HUES6 (cell line): ENCODE results near the gene TSHR.
A peak's percentile ranks its signal among the peaks of the same experiment; 100 is the strongest.
"Not testable (repeated sequence)": the region's sequence is repeated elsewhere in the genome, so short reads cannot be mapped to it uniquely, and the experiment has no call there.

Source experiments
- H3K27ac ChIP-seq: 2 replicates; pipeline ENCODE4 v1.7.0; 2013; ENCODE audit warnings: low read depth, mild to moderate bottlenecking, low read length, inconsistent platforms
- H3K27me3 ChIP-seq: 2 replicates; pipeline ENCODE4 v1.6.1; 2013; ENCODE audit warnings: low read length; ENCODE audit not compliant: control insufficient read depth, insufficient read depth
- H3K36me3 ChIP-seq: 2 replicates; pipeline ENCODE4 v1.6.1; 2013; ENCODE audit warnings: low read length; ENCODE audit not compliant: control insufficient read depth, insufficient read depth
- H3K4me1 ChIP-seq: 2 replicates; pipeline ENCODE4 v1.6.1; 2013; ENCODE audit warnings: low read length; ENCODE audit not compliant: control insufficient read depth, insufficient read depth
- H3K4me3 ChIP-seq: 2 replicates; pipeline ENCODE4 v1.5.1; 2013; ENCODE audit warnings: low read depth, low read length
- H3K9ac ChIP-seq: one replicate; pipeline ENCODE4 v1.6.1; 2013; ENCODE audit warnings: mild to moderate bottlenecking, low read length
- H3K9me3 ChIP-seq: 2 replicates; pipeline ENCODE4 v1.6.1; 2013; ENCODE audit warnings: low read depth, low read length; ENCODE audit not compliant: control insufficient read depth, insufficient read depth

Gene TSHR

DNA sequence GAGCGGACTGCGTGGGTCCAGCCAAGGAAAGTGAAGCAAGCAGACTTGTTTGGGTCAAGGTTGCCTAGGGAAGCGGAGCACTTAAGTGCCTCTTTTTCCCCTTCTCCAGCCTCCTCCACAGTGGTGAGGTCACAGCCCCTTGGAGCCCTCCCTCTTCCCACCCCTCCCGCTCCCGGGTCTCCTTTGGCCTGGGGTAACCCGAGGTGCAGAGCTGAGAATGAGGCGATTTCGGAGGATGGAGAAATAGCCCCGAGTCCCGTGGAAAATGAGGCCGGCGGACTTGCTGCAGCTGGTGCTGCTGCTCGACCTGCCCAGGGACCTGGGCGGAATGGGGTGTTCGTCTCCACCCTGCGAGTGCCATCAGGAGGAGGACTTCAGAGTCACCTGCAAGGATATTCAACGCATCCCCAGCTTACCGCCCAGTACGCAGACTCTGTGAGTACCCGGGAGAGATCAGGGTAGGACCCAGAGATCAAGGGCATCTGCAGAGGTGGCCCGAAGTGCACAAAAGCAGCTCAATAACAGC, at the start of gene TSHR:
TSHR (plus strand) TSS at position 206 of the 526 bp plus-strand sequence; CDS start at position 266, 60 bp downstream.
- Histone ChIP-seq H3K4me1 (peaks cover 7% of the 10 kb centered on the region), H3K27ac (no peak within 1 kb of the TSS)

DNA sequence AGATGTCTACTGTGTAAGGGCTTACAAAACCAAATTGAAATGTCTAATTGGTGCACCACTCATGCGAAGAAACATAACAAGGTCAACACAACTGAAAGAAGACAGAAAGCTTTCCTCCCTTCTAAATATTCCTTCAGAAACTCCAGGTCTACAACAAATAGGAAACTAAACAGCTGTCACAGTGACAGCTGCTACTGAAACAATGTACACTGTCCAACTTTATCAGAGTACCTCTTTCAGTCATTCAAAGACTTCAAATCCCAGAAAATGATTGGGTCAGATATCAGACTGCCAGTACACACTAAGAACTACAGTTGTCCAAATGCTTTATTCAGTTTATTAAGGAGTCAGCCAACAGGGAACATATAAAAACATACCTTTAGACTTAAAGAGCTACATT, 49.1 kb upstream of the TSHR start:
- no peaks in the 10 kb centered on the region for H3K36me3 ChIP-seq
- no peak overlapping the region for H3K9ac ChIP-seq
- no peaks in the 10 kb centered on the region for H3K9me3 ChIP-seq
- no peaks in the 10 kb centered on the region for H3K4me1 ChIP-seq
- no peaks in the 10 kb centered on the region for H3K27me3 ChIP-seq
- no peak overlapping the region for H3K27ac ChIP-seq
- no peak overlapping the region for H3K4me3 ChIP-seq

More for the DNA sequence above, at the start of gene TSHR:
- peaks cover 27% of the 10 kb centered on the region for H3K27me3 ChIP-seq
- H3K9ac ChIP-seq: no peak within 1 kb of the TSS
- H3K9me3 ChIP-seq: no peaks in the 10 kb centered on the region
- no peaks in the 10 kb centered on the region for H3K36me3 ChIP-seq
- H3K4me3 ChIP-seq: peak within 1 kb of the TSS; percentile 59

DNA sequence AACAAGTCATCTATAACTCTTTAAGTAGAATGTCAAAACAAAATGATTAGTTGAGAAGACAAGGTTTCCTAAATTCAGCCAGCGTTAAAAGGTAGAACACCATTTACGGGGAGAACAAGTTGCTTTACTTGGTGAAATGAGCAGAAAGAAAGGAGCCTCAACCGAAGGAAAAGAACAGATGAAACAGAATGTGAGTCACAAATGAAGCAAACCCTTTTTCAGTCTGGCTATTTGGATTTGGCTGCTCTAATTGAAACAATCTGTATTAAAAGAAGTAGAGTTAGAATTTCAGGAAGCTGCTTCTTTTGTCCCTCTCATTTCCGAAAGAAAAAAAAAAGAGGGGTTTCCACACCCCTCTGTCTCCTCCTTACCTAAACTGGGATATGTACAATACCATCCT, 48.5 kb upstream of the TSHR start:
- no peaks in the 10 kb centered on the region for H3K27me3 ChIP-seq
- no peaks in the 10 kb centered on the region for H3K9me3 ChIP-seq
- no peak overlapping the region for H3K9ac ChIP-seq
- no peaks in the 10 kb centered on the region for H3K36me3 ChIP-seq
- no peaks in the 10 kb centered on the region for H3K4me1 ChIP-seq
- H3K4me3 ChIP-seq: no peak overlapping the region
- H3K27ac ChIP-seq: no peak overlapping the region

DNA sequence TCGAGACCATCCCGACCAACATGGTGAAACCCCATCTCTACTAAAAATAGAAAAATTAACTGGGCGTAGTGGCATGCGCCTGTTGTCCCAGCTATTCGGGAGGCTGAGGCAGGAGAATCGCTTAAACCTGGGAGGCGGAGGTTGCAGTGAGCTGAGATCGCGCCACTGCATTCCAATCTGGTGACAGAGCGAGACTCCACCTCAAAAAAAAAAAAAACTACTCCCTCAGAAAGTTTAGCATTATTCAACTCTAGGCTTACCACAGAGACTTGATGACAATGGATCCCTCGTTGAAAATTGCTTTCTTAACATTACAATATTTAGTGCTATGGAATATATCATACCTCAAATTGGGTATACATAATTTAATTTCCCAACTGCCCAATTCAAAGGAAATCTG, 43.4 kb upstream of the TSHR start:
- H3K9ac ChIP-seq, H3K27ac ChIP-seq, H3K4me1 ChIP-seq, H3K27me3 ChIP-seq, H3K36me3 ChIP-seq, H3K4me3 ChIP-seq, H3K9me3 ChIP-seq: not testable (repeated sequence)

DNA sequence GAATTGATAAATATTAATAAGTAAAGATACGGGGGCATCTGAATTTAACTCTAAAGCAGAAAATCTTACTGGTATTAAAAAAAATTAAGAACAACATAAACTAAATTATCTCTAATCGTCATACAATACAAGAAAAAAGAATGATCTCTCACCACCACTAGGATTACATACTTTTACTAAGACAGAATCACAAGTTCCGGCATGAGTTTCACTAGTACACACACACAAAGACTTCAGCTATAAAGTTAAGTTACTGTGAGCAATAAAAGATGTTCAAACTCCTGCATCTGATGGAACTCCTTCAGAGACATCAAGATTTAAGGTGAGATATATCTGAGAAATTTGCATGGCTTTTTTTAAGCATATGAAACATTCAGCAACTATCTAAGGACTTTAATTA, 35.8 kb upstream of the TSHR start:
- Histone ChIP-seq H3K4me3 (no peak overlapping the region), H3K36me3 (peaks cover 7% of the 10 kb centered on the region; the same call in 1 of the 2 replicates), H3K27me3 (no peaks in the 10 kb centered on the region), H3K9me3 (no peaks in the 10 kb centered on the region), H3K9ac (no peak overlapping the region), H3K4me1 (peaks cover 7% of the 10 kb centered on the region; the same call in 1 of the 2 replicates), H3K27ac (no peak overlapping the region)

DNA sequence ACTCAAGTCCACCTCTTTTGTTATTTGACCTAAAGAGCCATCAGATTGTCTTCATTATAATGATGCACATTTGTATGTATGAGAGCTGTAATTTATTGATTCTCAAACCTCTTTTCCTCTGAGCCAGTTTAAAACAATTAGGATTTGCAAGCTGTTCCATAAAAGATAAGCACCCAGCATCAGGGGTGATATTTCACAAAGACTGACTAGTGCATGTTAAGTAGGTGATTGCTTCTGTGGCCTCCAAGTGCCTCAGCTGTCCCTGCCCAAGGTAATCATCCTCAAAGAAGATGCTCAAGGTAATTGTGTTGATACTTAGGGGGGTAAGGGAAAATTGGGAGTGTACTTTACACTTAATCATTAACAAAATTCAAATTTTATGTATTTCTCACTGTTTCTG, 32.1 kb upstream of the TSHR start:
- no peak overlapping the region for H3K9ac ChIP-seq
- no peak overlapping the region for H3K27ac ChIP-seq
- peaks cover 7% of the 10 kb centered on the region; the same call in 1 of the 2 replicates for H3K4me1 ChIP-seq
- no peaks in the 10 kb centered on the region for H3K36me3 ChIP-seq
- H3K9me3 ChIP-seq: no peaks in the 10 kb centered on the region
- no peak overlapping the region for H3K4me3 ChIP-seq
- H3K27me3 ChIP-seq: no peaks in the 10 kb centered on the region

DNA sequence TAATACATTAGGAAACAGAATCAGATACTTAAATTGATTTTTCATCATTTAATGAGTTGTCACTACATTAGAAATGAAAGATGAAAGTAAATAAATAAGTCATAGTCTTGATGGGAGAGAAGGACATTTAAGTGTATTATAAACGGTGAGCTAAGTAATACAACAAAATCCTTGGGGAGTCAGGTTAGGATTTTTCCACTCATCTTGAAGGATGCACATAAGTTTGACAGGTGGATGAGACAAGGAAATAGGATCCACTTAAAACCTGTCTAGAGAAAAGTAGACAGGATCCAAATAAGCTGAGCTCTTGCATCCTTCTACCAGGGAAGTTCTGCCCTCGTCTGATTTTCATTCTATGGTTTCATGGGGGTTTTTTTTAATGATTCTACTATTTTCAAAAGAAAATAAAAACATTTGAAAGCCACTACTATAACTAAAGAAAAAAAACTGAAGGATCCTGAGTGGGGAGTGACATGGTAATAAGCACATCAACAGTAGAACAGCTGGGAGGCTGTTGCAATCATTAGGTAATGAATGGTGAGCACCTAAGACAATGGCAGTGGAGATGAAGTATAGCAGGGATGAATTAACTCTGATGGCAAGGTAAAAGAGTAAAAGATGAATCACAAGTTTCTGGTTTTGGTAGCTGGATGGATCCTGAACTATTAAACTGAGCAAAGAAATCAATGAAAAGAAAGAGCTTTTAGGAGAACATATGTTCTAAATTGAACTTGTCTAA, 30.9 kb upstream of the TSHR start:
- H3K4me1 ChIP-seq: peaks cover 7% of the 10 kb centered on the region; the same call in 1 of the 2 replicates
- no peaks in the 10 kb centered on the region for H3K9me3 ChIP-seq
- H3K9ac ChIP-seq: no peak overlapping the region
- no peak overlapping the region for H3K4me3 ChIP-seq
- no peaks in the 10 kb centered on the region for H3K27me3 ChIP-seq
- no peaks in the 10 kb centered on the region for H3K36me3 ChIP-seq
- no peak overlapping the region for H3K27ac ChIP-seq

DNA sequence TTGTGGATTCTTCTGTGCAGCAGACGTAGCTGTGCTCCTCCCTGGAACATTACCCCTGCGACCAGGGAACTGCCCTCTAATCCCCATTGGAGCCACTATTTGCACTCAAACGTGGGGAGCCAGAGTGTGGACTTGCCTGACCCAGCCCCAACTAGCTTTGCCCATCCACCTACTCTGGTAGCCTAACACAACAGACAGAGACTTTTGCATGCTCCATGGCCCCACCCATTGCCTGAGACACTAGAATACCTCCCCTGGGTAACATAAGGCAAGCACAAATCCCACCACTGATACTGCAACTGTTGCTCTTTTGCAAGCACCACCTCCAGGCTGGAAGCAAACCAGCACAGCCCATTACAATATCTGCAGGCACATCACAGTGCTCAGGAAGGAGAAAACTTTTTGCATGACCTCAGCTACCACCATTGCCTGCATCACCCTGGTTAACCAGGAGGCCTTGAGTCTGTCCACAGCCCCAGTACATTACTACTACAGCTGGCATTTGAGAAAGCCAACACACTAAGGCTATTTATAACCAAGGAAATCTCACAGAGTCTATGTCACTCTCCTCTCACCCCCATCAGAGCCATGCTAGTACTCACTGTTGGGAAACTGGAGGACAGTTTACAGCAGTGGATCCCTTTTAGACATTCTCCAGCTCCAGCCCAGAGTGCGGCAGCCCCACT, 28.9 kb upstream of the TSHR start:
- no peaks in the 10 kb centered on the region for H3K9me3 ChIP-seq
- no peak overlapping the region for H3K4me3 ChIP-seq
- no peak overlapping the region for H3K27ac ChIP-seq
- peaks cover 7% of the 10 kb centered on the region; the same call in 1 of the 2 replicates for H3K4me1 ChIP-seq
- no peaks in the 10 kb centered on the region for H3K36me3 ChIP-seq
- no peaks in the 10 kb centered on the region for H3K27me3 ChIP-seq
- H3K9ac ChIP-seq: no peak overlapping the region

DNA sequence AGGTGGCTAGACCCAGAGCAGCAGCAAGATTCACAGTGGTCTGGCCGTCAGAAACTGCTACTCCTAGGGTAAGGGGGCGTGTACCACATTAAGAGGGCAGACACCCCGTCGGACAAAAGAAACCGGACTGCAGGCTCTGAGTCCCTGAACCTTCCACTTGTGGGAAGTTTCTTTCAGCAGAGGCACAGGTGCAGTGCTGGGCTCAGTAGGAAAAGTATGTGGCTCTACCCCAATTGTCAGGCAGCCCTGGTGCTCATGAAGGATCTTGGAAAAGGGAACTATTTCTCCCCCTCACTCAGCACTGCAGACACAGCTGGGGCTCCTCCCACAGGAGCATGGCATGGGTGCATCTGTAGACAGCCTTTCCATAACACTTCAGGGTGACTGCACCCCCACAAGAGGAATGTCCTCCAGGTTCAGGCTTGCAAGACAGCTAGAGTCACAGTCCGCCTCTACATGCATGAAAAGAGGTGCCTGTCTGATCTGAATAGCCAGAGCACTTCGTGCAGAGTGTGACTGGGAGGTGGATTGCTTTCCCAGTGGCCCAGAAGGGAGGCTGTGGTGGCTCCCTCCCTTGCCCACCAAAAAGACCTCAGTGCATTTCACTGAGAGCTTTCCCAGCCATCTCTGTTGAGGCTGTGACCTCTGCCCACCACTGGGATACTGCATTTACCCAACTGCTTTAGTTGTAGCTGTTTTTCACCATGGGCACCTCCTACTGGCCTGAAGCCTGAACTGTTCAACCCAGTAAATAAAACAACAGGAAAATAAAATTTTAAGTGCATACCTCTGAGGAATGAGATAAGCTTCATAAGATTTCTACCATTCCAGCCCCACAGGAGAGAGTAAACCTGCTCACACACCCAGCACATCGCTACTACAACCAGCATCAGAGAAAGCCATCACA, 28.1 kb upstream of the TSHR start:
- H3K4me3 ChIP-seq: no peak overlapping the region
- H3K27me3 ChIP-seq: no peaks in the 10 kb centered on the region
- no peak overlapping the region for H3K9ac ChIP-seq
- no peak overlapping the region for H3K27ac ChIP-seq
- H3K4me1 ChIP-seq: peaks cover 7% of the 10 kb centered on the region; the same call in 1 of the 2 replicates
- H3K9me3 ChIP-seq: no peaks in the 10 kb centered on the region
- no peaks in the 10 kb centered on the region for H3K36me3 ChIP-seq

DNA sequence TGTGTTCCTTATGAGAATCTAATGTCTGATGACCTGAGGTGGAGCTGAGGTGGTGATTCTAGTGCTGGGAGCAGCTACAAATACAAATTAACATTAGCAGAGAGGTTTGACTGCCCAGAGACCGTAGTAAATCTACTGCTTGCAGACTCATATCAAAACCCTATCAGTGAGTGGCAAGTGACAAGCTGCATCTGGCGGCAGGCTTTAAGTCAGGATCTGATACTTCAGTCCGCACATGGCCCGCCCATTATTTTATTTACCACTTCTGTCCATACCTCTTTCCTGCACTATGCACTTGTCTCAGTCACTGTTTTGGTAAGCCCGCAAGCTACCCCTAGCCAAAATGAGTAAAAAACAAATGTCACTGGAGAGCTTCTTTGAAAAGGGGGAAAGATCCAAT, 25.3 kb upstream of the TSHR start:
- no peaks in the 10 kb centered on the region for H3K27me3 ChIP-seq
- no peaks in the 10 kb centered on the region for H3K36me3 ChIP-seq
- no peaks in the 10 kb centered on the region for H3K9me3 ChIP-seq
- no peaks in the 10 kb centered on the region for H3K4me1 ChIP-seq
- H3K9ac ChIP-seq: no peak overlapping the region
- no peak overlapping the region for H3K27ac ChIP-seq
- no peak overlapping the region for H3K4me3 ChIP-seq
